ENCODE results near the gene NDUFA11. TPM values are rescaled to one million over a fixed set of nuclear protein-coding genes. Genes with fewer than 3 reads are reported as not detected.

Gene NDUFA11
- total RNA-seq, 8 experiments from 2014 or later: 253 to 531 (median 343) TPM

DNA sequence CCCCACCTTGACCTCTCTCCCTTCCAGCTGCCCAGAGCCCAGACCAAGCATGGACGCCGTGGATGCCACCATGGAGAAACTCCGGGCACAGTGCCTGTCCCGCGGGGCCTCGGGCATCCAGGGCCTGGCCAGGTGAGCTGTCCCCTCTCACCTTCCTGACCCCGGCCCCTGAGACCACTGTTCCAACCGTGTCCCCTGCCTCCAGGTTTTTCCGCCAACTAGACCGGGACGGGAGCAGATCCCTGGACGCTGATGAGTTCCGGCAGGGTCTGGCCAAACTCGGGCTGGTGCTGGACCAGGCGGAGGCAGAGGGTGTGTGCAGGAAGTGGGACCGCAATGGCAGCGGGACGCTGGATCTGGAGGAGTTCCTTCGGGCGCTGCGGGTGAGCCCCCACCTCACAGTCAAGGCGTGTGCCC is 10.8 kb upstream of the NDUFA11 start:
- Histone ChIP-seq H3K27ac (no peak overlapping the region), H3K4me1 (replicated peaks in 1 of 2) (peaks cover 9 to 27% of the 10 kb centered on the region in 2 donors), H3K4me3 (no peak overlapping the region)
- ATAC-seq (replicated peaks in 6 of 8): peak in 4 of 8 experiments; percentile 3 to 50 (median 24)
- in situ Hi-C loops (cut with MboI; ENCODE audit: low pct_unique_long_range_greater_than_20kb in 2 of 9, low sequenced_read_pairs in 9 of 9, unreplicated experiment in 9 of 9): no loop called here
- 60 to 97% methylated on average over 1 to 6 of the region's 22 CpGs; no CpG with 5 or more reads in 8 of the 10 experiments for WGBS, 10 experiments

DNA sequence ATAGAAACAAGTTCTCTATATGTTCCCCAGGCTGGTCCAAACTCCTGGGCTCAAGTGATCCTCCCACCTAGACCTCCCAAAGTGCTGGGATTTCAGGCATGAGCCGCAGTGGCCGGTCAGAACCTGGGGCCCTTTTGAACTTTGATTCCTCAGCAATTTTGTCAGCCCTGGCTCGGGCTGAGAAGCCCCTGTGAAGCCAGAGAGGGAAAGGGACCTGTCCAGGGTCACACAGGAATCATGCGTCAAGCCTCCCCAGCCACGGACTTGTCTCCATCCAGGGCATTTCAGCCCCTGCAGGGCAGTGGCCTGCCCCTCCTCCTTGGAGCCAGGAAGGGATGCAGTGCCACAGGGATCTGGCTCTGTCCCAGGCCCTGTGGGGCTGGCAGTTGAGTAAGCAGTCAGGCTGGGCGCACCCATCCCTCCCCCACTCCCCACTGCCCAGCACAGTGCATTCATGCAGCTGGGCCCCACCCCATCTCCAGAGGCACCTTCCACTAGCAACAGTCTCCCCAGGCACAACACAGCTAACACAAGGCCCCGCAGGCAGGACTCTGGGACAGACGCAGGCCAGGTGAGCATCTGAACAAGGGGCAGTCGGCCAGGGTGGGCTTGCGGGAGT is 10.3 kb upstream of the NDUFA11 start, which contains the start of gene CAPS:
TSS of gene CAPS (plus strand) at position 516 of the 619 bp plus-strand sequence. CDS start 153 bp downstream, outside the sequence.
- Histone ChIP-seq H3K4me3 (no peak within 1 kb of the TSS), H3K27ac (peak within 1 kb of the TSS in 1 of 2 donors; percentile 43), H3K4me1 (replicated peaks in 1 of 2) (peaks cover 9 to 28% of the 10 kb centered on the region in 2 donors)
- in situ Hi-C loops (cut with MboI; ENCODE audit: low pct_unique_long_range_greater_than_20kb in 2 of 9, low sequenced_read_pairs in 9 of 9, unreplicated experiment in 9 of 9): no loop called here
- 56 to 100% (median 90%) methylated on average over 1 to 4 of the region's 10 CpGs; no CpG with 5 or more reads in 4 of the 10 experiments for WGBS, 10 experiments
- ATAC-seq (replicated peaks in 6 of 8): peak; percentile 21 to 95 (median 54)

GRCh38 chr19:5911366-5911765 is 7.8 kb upstream of the NDUFA11 start:
- Histone ChIP-seq H3K4me1 (replicated peaks in 1 of 2) (peaks cover 9 to 28% of the 10 kb centered on the region in 2 donors), H3K4me3 (no peak overlapping the region), H3K27ac (no peak overlapping the region)
- WGBS, 10 experiments: 17 to 100% (median 100%) methylated on average over 1 of the region's 1 CpG; no CpG with 5 or more reads in 7 of the 10 experiments
- no peak for ATAC-seq (replicated peaks in 6 of 8)
- in situ Hi-C loops (cut with MboI; ENCODE audit: low pct_unique_long_range_greater_than_20kb in 2 of 9, low sequenced_read_pairs in 9 of 9, unreplicated experiment in 9 of 9): no loop called here

DNA sequence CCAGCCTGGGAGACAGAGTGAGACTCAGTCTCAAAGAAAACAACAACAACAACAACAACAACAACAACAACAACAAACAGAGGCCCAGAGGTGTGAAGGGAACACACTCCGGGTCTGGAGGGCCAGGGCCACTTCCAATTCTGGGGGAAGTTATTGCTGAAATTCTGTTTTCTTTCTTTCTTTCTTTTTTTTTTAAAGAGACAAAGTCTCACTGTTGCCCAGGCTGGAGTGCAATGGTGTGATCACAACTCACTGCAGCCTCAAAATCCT is 7.0 kb upstream of the NDUFA11 start:
- no peak overlapping the region for H3K4me3 ChIP-seq
- no peak overlapping the region for H3K27ac ChIP-seq
- WGBS, 10 experiments: 80 to 100% (median 89%) methylated on average over 1 of the region's 1 CpG; no CpG with 5 or more reads in 7 of the 10 experiments
- ATAC-seq (replicated peaks in 6 of 8): no peak
- peaks cover 9 to 22% of the 10 kb centered on the region in 2 donors for H3K4me1 ChIP-seq (replicated peaks in 1 of 2)
- in situ Hi-C loops (cut with MboI; ENCODE audit: low pct_unique_long_range_greater_than_20kb in 2 of 9, low sequenced_read_pairs in 9 of 9, unreplicated experiment in 9 of 9): no loop called here

DNA sequence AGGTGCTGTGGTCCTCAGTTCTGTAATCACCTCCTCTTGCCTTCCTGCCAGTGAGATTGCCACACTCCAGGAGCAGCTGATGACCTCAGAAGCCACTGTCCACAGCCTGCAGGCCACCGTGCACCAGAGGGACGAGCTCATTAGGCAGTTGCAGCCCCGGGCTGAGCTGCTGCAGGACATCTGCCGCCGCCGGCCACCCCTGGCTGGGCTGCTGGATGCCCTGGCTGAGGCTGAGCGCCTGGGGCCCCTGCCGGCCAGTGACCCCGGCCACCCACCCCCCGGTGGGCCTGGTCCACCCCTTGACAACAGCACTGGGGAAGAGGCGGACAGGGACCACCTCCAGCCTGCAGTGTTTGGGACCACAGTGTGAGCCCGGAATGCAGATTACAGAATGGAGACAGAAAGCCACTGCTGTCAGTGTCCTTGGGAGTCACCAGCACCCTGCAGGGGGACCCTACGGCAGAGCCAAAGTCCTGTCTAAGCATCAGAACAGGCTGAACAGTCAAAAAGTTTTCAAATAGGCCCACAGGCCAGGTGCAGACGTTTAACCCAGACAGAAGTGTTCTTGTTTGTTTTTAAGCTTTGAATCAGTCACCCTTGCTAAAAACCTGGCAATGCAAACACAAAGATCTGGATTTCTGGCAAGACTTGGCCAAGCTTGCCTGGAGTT is 5.3 kb upstream of the NDUFA11 start:
- 33 to 53% (median 42%) methylated on average over 1 to 8 of the region's 14 CpGs; no CpG with 5 or more reads in 6 of the 10 experiments for WGBS, 10 experiments

DNA sequence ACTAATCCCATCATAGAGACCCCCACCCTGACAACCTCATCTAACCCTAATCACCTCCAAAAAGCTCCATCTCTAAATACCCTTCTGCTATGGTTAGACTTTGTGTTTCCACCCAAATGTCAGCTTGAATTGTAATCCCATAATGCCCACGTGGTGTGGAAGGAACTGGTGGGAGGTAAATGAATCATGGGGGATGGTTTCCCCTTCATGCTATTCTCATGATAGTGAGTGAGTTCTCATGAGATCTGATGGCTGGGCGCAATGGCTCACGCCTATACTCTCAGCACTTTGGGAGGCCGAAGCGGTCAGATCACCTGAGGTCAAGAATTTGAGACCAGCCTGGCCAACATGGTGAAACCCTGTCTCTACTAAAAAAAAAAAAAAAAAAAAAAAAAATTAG is 3.7 kb upstream of the NDUFA11 start:
- Histone ChIP-seq H3K4me1 (replicated peaks in 1 of 2) (peaks cover 16 to 19% of the 10 kb centered on the region in 2 donors), H3K27ac (no peak overlapping the region), H3K4me3 (no peak overlapping the region)
- in situ Hi-C loops (cut with MboI; ENCODE audit: low pct_unique_long_range_greater_than_20kb in 2 of 9, low sequenced_read_pairs in 9 of 9, unreplicated experiment in 9 of 9): no loop called here
- 11 to 100% (median 72%) methylated on average over 1 to 3 of the region's 5 CpGs; no CpG with 5 or more reads in 6 of the 10 experiments for WGBS, 10 experiments
- no peak for ATAC-seq (replicated peaks in 6 of 8)

More for the DNA sequence above, 5.3 kb upstream of the NDUFA11 start:
- no peak for ATAC-seq (replicated peaks in 6 of 8)
- Histone ChIP-seq H3K27ac (peak overlapping the region in 1 of 2 donors; percentile 48), H3K4me1 (replicated peaks in 1 of 2) (peaks cover 12 to 14% of the 10 kb centered on the region in 2 donors), H3K4me3 (no peak overlapping the region)
- in situ Hi-C loops (cut with MboI; ENCODE audit: low pct_unique_long_range_greater_than_20kb in 2 of 9, low sequenced_read_pairs in 9 of 9, unreplicated experiment in 9 of 9): no loop called here

DNA sequence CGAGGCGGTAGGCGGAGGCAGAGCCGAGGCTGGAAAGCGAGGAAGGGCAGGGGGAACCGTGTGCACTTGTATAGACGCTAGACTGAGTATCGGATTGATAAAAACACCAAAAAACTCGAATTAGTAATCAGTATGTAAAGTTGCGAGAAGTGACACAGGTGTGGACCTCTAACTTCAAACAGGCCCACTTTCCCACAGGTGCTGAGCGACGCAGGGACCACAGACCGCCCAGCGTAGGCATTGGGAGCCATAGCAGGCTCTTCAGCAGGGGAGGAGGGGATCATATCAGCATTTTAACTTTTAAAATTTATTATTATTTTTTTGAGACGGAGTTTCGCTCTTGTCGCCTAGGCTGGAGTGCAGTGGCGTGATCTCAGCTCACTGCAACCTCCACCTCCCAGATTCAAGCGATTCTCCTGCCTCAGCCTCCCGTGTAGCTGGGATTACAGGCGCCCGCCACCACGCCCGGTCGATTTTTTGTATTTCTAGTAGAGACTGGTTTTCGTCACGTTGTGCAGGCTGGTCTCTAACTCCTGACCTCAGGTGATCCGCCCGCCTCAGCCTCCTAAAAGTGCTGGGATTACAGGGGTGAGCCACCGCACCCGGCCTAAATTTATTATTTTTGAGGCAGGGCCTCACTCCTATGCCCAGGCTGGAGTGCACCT is 1.7 kb upstream of the NDUFA11 start:
- in situ Hi-C loops (cut with MboI; ENCODE audit: low pct_unique_long_range_greater_than_20kb in 2 of 9, low sequenced_read_pairs in 9 of 9, unreplicated experiment in 9 of 9): no loop called here
- no peak for ATAC-seq (replicated peaks in 6 of 8)
- Histone ChIP-seq H3K4me1 (replicated peaks in 1 of 2) (peaks cover 13 to 15% of the 10 kb centered on the region in 2 donors), H3K4me3 (peak overlapping the region; percentile 88 to 99 (median 89)), H3K27ac (peak overlapping the region; percentile 71 to 76)
- WGBS, 10 experiments: 5 to 90% (median 31%) methylated on average over 4 to 8 of the region's 31 CpGs; no CpG with 5 or more reads in 3 of the 10 experiments

GRCh38 chr19:5904352-5905113 is 943 bp upstream of the NDUFA11 start, which contains the start of gene VMAC:
Gene VMAC, plus strand, starts transcription at chr19:5904872. Its CDS starts 19 bp downstream, at chr19:5904891.
- Histone ChIP-seq H3K4me3 (peak within 1 kb of the TSS; percentile 88 to 99 (median 89)), H3K27ac (peak within 1 kb of the TSS; percentile 92 to 97), H3K4me1 (replicated peaks in 1 of 2) (peaks cover 8% of the 10 kb centered on the region in 2 donors)
- ATAC-seq (replicated peaks in 6 of 8): peak; percentile 73 to 84 (median 82)
- 0% methylated on average over 1 to 7 of the region's 61 CpGs; no CpG with 5 or more reads in 6 of the 10 experiments for WGBS, 10 experiments
- in situ Hi-C loops (cut with MboI; ENCODE audit: low pct_unique_long_range_greater_than_20kb in 2 of 9, low sequenced_read_pairs in 9 of 9, unreplicated experiment in 9 of 9): no loop called here

GRCh38 chr19:5903056-5903623 is 450 bp downstream of the NDUFA11 start:
- no peak for ATAC-seq (replicated peaks in 6 of 8)
- Histone ChIP-seq H3K4me3 (peak overlapping the region; percentile 88 to 99 (median 89)), H3K4me1 (replicated peaks in 1 of 2) (peaks cover 5 to 8% of the 10 kb centered on the region in 2 donors), H3K27ac (peak overlapping the region; percentile 92 to 97)
- WGBS, 10 experiments: 0 to 6% (median 0%) methylated on average over 1 to 5 of the region's 27 CpGs; no CpG with 5 or more reads in 5 of the 10 experiments
- in situ Hi-C loops (cut with MboI; ENCODE audit: low pct_unique_long_range_greater_than_20kb in 2 of 9, low sequenced_read_pairs in 9 of 9, unreplicated experiment in 9 of 9): no loop called here

GRCh38 chr19:5900976-5901375 is 2.6 kb downstream of the NDUFA11 start:
- H3K27ac ChIP-seq: no peak overlapping the region
- 84 to 100% (median 100%) methylated on average over 1 to 6 of the region's 8 CpGs; no CpG with 5 or more reads in 3 of the 10 experiments for WGBS, 10 experiments
- in situ Hi-C loops (cut with MboI; ENCODE audit: low pct_unique_long_range_greater_than_20kb in 2 of 9, low sequenced_read_pairs in 9 of 9, unreplicated experiment in 9 of 9): no loop called here
- ATAC-seq (replicated peaks in 6 of 8): no peak
- H3K4me1 ChIP-seq (replicated peaks in 1 of 2): peaks cover 5 to 8% of the 10 kb centered on the region in 2 donors
- H3K4me3 ChIP-seq: no peak overlapping the region

DNA sequence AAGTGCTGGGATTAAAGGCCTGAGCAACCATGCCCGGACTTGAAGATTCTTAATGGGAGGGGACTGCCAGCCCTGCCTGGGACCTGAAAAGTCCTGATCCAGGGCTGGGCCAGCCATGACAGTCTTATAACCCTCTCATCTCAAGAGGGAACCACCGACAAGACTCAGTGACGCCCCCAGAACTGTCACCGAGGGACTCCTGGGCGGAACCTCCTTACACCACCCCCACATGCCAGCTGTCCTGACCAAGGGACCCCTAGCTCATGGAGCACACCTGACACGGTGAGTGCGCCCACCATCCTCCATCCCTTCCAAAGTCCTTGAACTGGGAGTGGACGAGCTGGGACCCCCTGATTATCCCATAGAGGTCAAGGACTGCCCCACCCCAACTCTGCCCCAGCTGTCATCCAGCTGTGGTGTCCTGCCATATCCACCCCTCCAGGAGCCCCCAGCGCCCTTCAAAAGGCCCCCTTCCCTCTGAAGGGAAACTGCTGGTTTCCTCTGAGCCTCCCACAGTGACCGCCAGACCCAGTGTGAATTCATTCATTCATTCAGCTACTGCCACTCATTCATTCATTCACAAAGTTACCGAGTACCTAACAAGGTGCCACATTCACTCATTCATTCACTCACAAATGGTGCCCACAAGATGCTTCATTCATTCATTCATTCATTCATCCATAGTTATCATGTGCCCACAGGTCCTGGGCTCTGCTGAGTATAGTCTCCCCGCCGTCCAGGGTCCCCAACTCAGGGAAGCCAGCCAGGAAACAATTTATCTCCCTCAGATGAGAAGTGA is 3.7 kb downstream of the NDUFA11 start:
- in situ Hi-C loops (cut with MboI; ENCODE audit: low pct_unique_long_range_greater_than_20kb in 2 of 9, low sequenced_read_pairs in 9 of 9, unreplicated experiment in 9 of 9): no loop called here
- no peak overlapping the region for H3K27ac ChIP-seq
- WGBS, 10 experiments: 60 to 100% (median 96%) methylated on average over 1 to 6 of the region's 13 CpGs; no CpG with 5 or more reads in 4 of the 10 experiments
- H3K4me3 ChIP-seq: no peak overlapping the region
- no peak for ATAC-seq (replicated peaks in 6 of 8)
- H3K4me1 ChIP-seq (replicated peaks in 1 of 2): peaks cover 5% of the 10 kb centered on the region in 2 donors

Measured in motor neuron (in vitro differentiated cells).